ENCODE measurements around the gene PPP1R26. TPM values are rescaled to one million over a fixed set of nuclear protein-coding genes. Genes with fewer than 3 reads are reported as not detected.
"Not testable (repeated sequence)": the region's sequence is repeated elsewhere in the genome, so short reads cannot be mapped to it uniquely, and the experiment has no call there.

The PPP1R26 gene
- polyA plus RNA-seq, 3 donors: 0.56 to 4.7 (median 0.60) TPM

- H3K27ac ChIP-seq (ENCODE audit: low read depth in 1 of 2, low read length in 2 of 2); intact Hi-C loops (cut with micrococcal nuclease); H2AFZ ChIP-seq (ENCODE audit: insufficient read depth, low read depth, low read length, poor library complexity, severe bottlenecking); H3K36me3 Mint-ChIP-seq; H3K4me1 Mint-ChIP-seq; H3K79me2 ChIP-seq (ENCODE audit: insufficient read depth, low read length); H4K20me1 ChIP-seq (ENCODE audit: insufficient read depth, low read length); DNase-seq; H3K4me1 ChIP-seq (ENCODE audit: control insufficient read depth in 1 of 2, insufficient read depth in 2 of 2, low read length in 2 of 2); H3K4me2 ChIP-seq (replicated peaks; ENCODE audit: extremely low read depth, low read length, poor library complexity, severe bottlenecking); H3K4me3 ChIP-seq (replicated peaks in 1 of 3; ENCODE audit: low read depth in 2 of 3, low read length in 3 of 3); H3K27me3 ChIP-seq (ENCODE audit: control insufficient read depth in 2 of 2, insufficient read depth in 2 of 2, low read length in 2 of 2); H3K9ac ChIP-seq (ENCODE audit: insufficient read depth, low read length, poor library complexity, severe bottlenecking); H3K36me3 ChIP-seq (replicated peaks in 1 of 2; ENCODE audit: control insufficient read depth in 1 of 2, insufficient read depth in 2 of 2, low read length in 2 of 2); H3K27ac Mint-ChIP-seq; H3K9me3 Mint-ChIP-seq; H3K9me3 ChIP-seq (replicated peaks in 1 of 2; ENCODE audit: control insufficient read depth in 1 of 2, insufficient read depth in 1 of 2, low read length in 2 of 2): not testable (repeated sequence)
- Mint-ChIP-seq H3K27me3 (ENCODE audit: low read depth in 3 of 3) (peaks cover 4 to 26% (median 11%) of the 10 kb centered on the region in 3 donors), H3K4me3 (peak overlapping the region in 1 of 2 donors; percentile 40)
- 88% methylated on average over 4 of the region's 4 CpGs for WGBS (ENCODE audit: insufficient coverage)
Measured at GRCh38 chr9:135534826-135535225, 55.2 kb downstream of the PPP1R26 start.

DNA sequence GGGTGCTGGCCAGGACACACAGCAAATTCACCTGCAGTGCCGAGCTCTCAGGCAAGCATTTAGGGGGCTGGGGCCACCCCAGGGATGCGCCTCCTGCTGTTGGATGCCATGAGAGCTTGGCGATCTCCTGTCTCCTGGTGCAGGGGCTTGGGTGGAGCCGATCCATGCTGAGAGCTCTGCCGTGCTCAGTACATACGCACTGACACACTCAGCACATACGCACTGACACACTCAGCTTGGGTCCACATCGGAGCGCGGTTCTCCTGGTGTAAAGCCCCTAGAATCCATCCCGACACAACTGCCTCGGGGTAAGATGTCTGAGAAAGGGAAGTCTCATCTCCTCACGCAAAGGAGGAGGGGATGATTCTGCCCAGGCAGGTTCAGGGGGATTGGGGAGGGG is 56.0 kb downstream of the PPP1R26 start:
- H3K27ac ChIP-seq (ENCODE audit: low read depth in 1 of 2, low read length in 2 of 2); H4K20me1 ChIP-seq (ENCODE audit: insufficient read depth, low read length); H3K4me1 Mint-ChIP-seq; H3K9me3 Mint-ChIP-seq; H3K9ac ChIP-seq (ENCODE audit: insufficient read depth, low read length, poor library complexity, severe bottlenecking); H3K4me2 ChIP-seq (replicated peaks; ENCODE audit: extremely low read depth, low read length, poor library complexity, severe bottlenecking); H3K27ac Mint-ChIP-seq; H2AFZ ChIP-seq (ENCODE audit: insufficient read depth, low read depth, low read length, poor library complexity, severe bottlenecking); H3K9me3 ChIP-seq (replicated peaks in 1 of 2; ENCODE audit: control insufficient read depth in 1 of 2, insufficient read depth in 1 of 2, low read length in 2 of 2); H3K36me3 ChIP-seq (replicated peaks in 1 of 2; ENCODE audit: control insufficient read depth in 1 of 2, insufficient read depth in 2 of 2, low read length in 2 of 2); H3K4me3 Mint-ChIP-seq; intact Hi-C loops (cut with micrococcal nuclease); H3K79me2 ChIP-seq (ENCODE audit: insufficient read depth, low read length); H3K36me3 Mint-ChIP-seq; H3K4me3 ChIP-seq (replicated peaks in 1 of 3; ENCODE audit: low read depth in 2 of 3, low read length in 3 of 3); DNase-seq; H3K4me1 ChIP-seq (ENCODE audit: control insufficient read depth in 1 of 2, insufficient read depth in 2 of 2, low read length in 2 of 2); H3K27me3 ChIP-seq (ENCODE audit: control insufficient read depth in 2 of 2, insufficient read depth in 2 of 2, low read length in 2 of 2): not testable (repeated sequence)
- 93% methylated on average over 3 of the region's 13 CpGs for WGBS (ENCODE audit: insufficient coverage)
- H3K27me3 Mint-ChIP-seq (ENCODE audit: low read depth in 3 of 3): peaks cover 4 to 26% (median 13%) of the 10 kb centered on the region in 3 donors

DNA sequence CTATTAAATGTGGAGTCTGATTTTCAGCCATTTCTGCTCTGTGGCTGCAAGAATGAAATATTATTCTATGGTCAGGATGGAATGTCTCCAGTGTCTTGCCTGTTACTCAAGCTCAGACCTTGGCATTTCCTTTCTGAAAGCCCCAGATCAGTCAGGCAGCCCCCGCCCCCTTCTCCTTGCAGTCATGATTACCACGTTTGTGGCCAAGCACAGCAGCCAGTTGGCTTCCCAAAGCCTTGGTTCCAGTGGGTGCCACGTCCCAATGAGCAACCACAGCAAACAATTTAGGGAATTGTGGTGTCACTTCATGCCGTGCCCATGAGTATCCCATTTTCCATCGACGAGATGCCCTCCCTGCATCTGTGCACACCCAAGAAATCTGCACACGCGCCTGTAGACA is 56.6 kb downstream of the PPP1R26 start:
- DNase-seq: no peak
- H3K4me1 Mint-ChIP-seq: no peaks in the 10 kb centered on the region
- peaks cover 0 to 2% (median 0%) of the 10 kb centered on the region in 7 donors for H3K9me3 Mint-ChIP-seq
- Histone ChIP-seq H3K4me1 (ENCODE audit: control insufficient read depth in 1 of 2, insufficient read depth in 2 of 2, low read length in 2 of 2) (no peaks in the 10 kb centered on the region), H2AFZ (ENCODE audit: insufficient read depth, low read depth, low read length, poor library complexity, severe bottlenecking) (no peak overlapping the region), H3K36me3 (replicated peaks in 1 of 2; ENCODE audit: control insufficient read depth in 1 of 2, insufficient read depth in 2 of 2, low read length in 2 of 2) (no peaks in the 10 kb centered on the region), H3K9ac (ENCODE audit: insufficient read depth, low read length, poor library complexity, severe bottlenecking) (no peak overlapping the region), H3K4me2 (replicated peaks; ENCODE audit: extremely low read depth, low read length, poor library complexity, severe bottlenecking) (no peak overlapping the region), H3K27me3 (ENCODE audit: control insufficient read depth in 2 of 2, insufficient read depth in 2 of 2, low read length in 2 of 2) (peaks cover 0 to 3% of the 10 kb centered on the region in 2 donors), H3K79me2 (ENCODE audit: insufficient read depth, low read length) (no peaks in the 10 kb centered on the region), H3K27ac (ENCODE audit: low read depth in 1 of 2, low read length in 2 of 2) (no peak overlapping the region), H3K9me3 (replicated peaks in 1 of 2; ENCODE audit: control insufficient read depth in 1 of 2, insufficient read depth in 1 of 2, low read length in 2 of 2) (no peaks in the 10 kb centered on the region), H4K20me1 (ENCODE audit: insufficient read depth, low read length) (no peaks in the 10 kb centered on the region), H3K4me3 (replicated peaks in 1 of 3; ENCODE audit: low read depth in 2 of 3, low read length in 3 of 3) (no peak overlapping the region)
- 66% methylated on average over 7 of the region's 8 CpGs for WGBS (ENCODE audit: insufficient coverage)
- H3K36me3 Mint-ChIP-seq: no peaks in the 10 kb centered on the region
- intact Hi-C loops (cut with micrococcal nuclease): no loop called here
- no peak overlapping the region for H3K27ac Mint-ChIP-seq
- TF ChIP-seq, protein P1, sequence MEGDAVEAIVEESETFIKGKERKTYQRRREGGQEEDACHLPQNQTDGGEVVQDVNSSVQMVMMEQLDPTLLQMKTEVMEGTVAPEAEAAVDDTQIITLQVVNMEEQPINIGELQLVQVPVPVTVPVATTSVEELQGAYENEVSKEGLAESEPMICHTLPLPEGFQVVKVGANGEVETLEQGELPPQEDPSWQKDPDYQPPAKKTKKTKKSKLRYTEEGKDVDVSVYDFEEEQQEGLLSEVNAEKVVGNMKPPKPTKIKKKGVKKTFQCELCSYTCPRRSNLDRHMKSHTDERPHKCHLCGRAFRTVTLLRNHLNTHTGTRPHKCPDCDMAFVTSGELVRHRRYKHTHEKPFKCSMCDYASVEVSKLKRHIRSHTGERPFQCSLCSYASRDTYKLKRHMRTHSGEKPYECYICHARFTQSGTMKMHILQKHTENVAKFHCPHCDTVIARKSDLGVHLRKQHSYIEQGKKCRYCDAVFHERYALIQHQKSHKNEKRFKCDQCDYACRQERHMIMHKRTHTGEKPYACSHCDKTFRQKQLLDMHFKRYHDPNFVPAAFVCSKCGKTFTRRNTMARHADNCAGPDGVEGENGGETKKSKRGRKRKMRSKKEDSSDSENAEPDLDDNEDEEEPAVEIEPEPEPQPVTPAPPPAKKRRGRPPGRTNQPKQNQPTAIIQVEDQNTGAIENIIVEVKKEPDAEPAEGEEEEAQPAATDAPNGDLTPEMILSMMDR (IDR thresholded peaks at IDR 0.05): no peak
- H3K27me3 Mint-ChIP-seq (ENCODE audit: low read depth in 3 of 3): peaks cover 4 to 26% (median 11%) of the 10 kb centered on the region in 3 donors
- no peak overlapping the region for H3K4me3 Mint-ChIP-seq

All from CD14-positive monocyte (primary cell).